ENCODE measurements around the gene STRIP2.
"Not testable (repeated sequence)": the region's sequence is repeated elsewhere in the genome, so short reads cannot be mapped to it uniquely, and the experiment has no call there.

The STRIP2 gene

GRCh38 chr7:129523924-129524323 is 89.7 kb downstream of the STRIP2 start:
- Histone ChIP-seq H3K9me3 (ENCODE audit: control insufficient read depth in 2 of 2, low read length in 2 of 2) (no peaks in the 10 kb centered on the region), H3K4me3 (ENCODE audit: low read length in 2 of 2) (no peak overlapping the region), H3K4me1 (ENCODE audit: control insufficient read depth in 2 of 2, insufficient read depth in 2 of 2, low read length in 2 of 2) (no peaks in the 10 kb centered on the region), H3K27me3 (ENCODE audit: control insufficient read depth in 2 of 2, insufficient read depth in 2 of 2, low read length in 2 of 2) (peaks cover 0 to 3% of the 10 kb centered on the region in 2 donors), H3K27ac (ENCODE audit: low read depth in 2 of 2, low read length in 2 of 2) (no peak overlapping the region), H3K9ac (ENCODE audit: low read depth in 1 of 2, low read length in 2 of 2) (no peak overlapping the region), H3K36me3 (ENCODE audit: control insufficient read depth in 2 of 2, insufficient read depth in 2 of 2, low read length in 2 of 2) (no peaks in the 10 kb centered on the region)

- not testable (repeated sequence) for H3K9ac ChIP-seq (ENCODE audit: low read depth in 1 of 2, low read length in 2 of 2); H3K36me3 ChIP-seq (ENCODE audit: control insufficient read depth in 2 of 2, insufficient read depth in 2 of 2, low read length in 2 of 2); H3K4me1 ChIP-seq (ENCODE audit: control insufficient read depth in 2 of 2, insufficient read depth in 2 of 2, low read length in 2 of 2); H3K27me3 ChIP-seq (ENCODE audit: control insufficient read depth in 2 of 2, insufficient read depth in 2 of 2, low read length in 2 of 2); H3K4me3 ChIP-seq (ENCODE audit: low read length in 2 of 2); H3K27ac ChIP-seq (ENCODE audit: low read depth in 2 of 2, low read length in 2 of 2); H3K9me3 ChIP-seq (ENCODE audit: control insufficient read depth in 2 of 2, low read length in 2 of 2)
Observed at GRCh38 chr7:129524405-129524804, 90.2 kb downstream of the STRIP2 start.

GRCh38 chr7:129525225-129525862 is 91.1 kb downstream of the STRIP2 start:
- H3K27me3 ChIP-seq (ENCODE audit: control insufficient read depth in 2 of 2, insufficient read depth in 2 of 2, low read length in 2 of 2): peaks cover 0 to 3% of the 10 kb centered on the region in 2 donors
- no peaks in the 10 kb centered on the region for H3K9me3 ChIP-seq (ENCODE audit: control insufficient read depth in 2 of 2, low read length in 2 of 2)
- H3K4me1 ChIP-seq (ENCODE audit: control insufficient read depth in 2 of 2, insufficient read depth in 2 of 2, low read length in 2 of 2): no peaks in the 10 kb centered on the region
- H3K4me3 ChIP-seq (ENCODE audit: low read length in 2 of 2): no peak overlapping the region
- H3K27ac ChIP-seq (ENCODE audit: low read depth in 2 of 2, low read length in 2 of 2): no peak overlapping the region
- H3K36me3 ChIP-seq (ENCODE audit: control insufficient read depth in 2 of 2, insufficient read depth in 2 of 2, low read length in 2 of 2): no peaks in the 10 kb centered on the region
- no peak overlapping the region for H3K9ac ChIP-seq (ENCODE audit: low read depth in 1 of 2, low read length in 2 of 2)

GRCh38 chr7:129529643-129530042 is 95.4 kb downstream of the STRIP2 start:
- no peaks in the 10 kb centered on the region for H3K27me3 ChIP-seq (ENCODE audit: control insufficient read depth in 2 of 2, insufficient read depth in 2 of 2, low read length in 2 of 2)
- no peaks in the 10 kb centered on the region for H3K4me1 ChIP-seq (ENCODE audit: control insufficient read depth in 2 of 2, insufficient read depth in 2 of 2, low read length in 2 of 2)
- H3K36me3 ChIP-seq (ENCODE audit: control insufficient read depth in 2 of 2, insufficient read depth in 2 of 2, low read length in 2 of 2): no peaks in the 10 kb centered on the region
- no peak overlapping the region for H3K9ac ChIP-seq (ENCODE audit: low read depth in 1 of 2, low read length in 2 of 2)
- no peak overlapping the region for H3K4me3 ChIP-seq (ENCODE audit: low read length in 2 of 2)
- no peak overlapping the region for H3K27ac ChIP-seq (ENCODE audit: low read depth in 2 of 2, low read length in 2 of 2)
- H3K9me3 ChIP-seq (ENCODE audit: control insufficient read depth in 2 of 2, low read length in 2 of 2): no peaks in the 10 kb centered on the region

GRCh38 chr7:129530795-129531391 is 96.7 kb downstream of the STRIP2 start:
- H3K9me3 ChIP-seq (ENCODE audit: control insufficient read depth in 2 of 2, low read length in 2 of 2): no peaks in the 10 kb centered on the region
- no peaks in the 10 kb centered on the region for H3K4me1 ChIP-seq (ENCODE audit: control insufficient read depth in 2 of 2, insufficient read depth in 2 of 2, low read length in 2 of 2)
- H3K4me3 ChIP-seq (ENCODE audit: low read length in 2 of 2): no peak overlapping the region
- H3K9ac ChIP-seq (ENCODE audit: low read depth in 1 of 2, low read length in 2 of 2): no peak overlapping the region
- H3K27me3 ChIP-seq (ENCODE audit: control insufficient read depth in 2 of 2, insufficient read depth in 2 of 2, low read length in 2 of 2): no peaks in the 10 kb centered on the region
- H3K36me3 ChIP-seq (ENCODE audit: control insufficient read depth in 2 of 2, insufficient read depth in 2 of 2, low read length in 2 of 2): no peaks in the 10 kb centered on the region
- H3K27ac ChIP-seq (ENCODE audit: low read depth in 2 of 2, low read length in 2 of 2): no peak overlapping the region

GRCh38 chr7:129531721-129532120 is 97.5 kb downstream of the STRIP2 start:
- H3K27ac ChIP-seq (ENCODE audit: low read depth in 2 of 2, low read length in 2 of 2): no peak overlapping the region
- no peak overlapping the region for H3K9ac ChIP-seq (ENCODE audit: low read depth in 1 of 2, low read length in 2 of 2)
- H3K27me3 ChIP-seq (ENCODE audit: control insufficient read depth in 2 of 2, insufficient read depth in 2 of 2, low read length in 2 of 2): no peaks in the 10 kb centered on the region
- no peak overlapping the region for H3K4me3 ChIP-seq (ENCODE audit: low read length in 2 of 2)
- H3K36me3 ChIP-seq (ENCODE audit: control insufficient read depth in 2 of 2, insufficient read depth in 2 of 2, low read length in 2 of 2): no peaks in the 10 kb centered on the region
- no peaks in the 10 kb centered on the region for H3K9me3 ChIP-seq (ENCODE audit: control insufficient read depth in 2 of 2, low read length in 2 of 2)
- no peaks in the 10 kb centered on the region for H3K4me1 ChIP-seq (ENCODE audit: control insufficient read depth in 2 of 2, insufficient read depth in 2 of 2, low read length in 2 of 2)

- Histone ChIP-seq H3K36me3 (ENCODE audit: control insufficient read depth in 2 of 2, insufficient read depth in 2 of 2, low read length in 2 of 2) (no peaks in the 10 kb centered on the region), H3K4me1 (ENCODE audit: control insufficient read depth in 2 of 2, insufficient read depth in 2 of 2, low read length in 2 of 2) (no peaks in the 10 kb centered on the region), H3K9ac (ENCODE audit: low read depth in 1 of 2, low read length in 2 of 2) (no peak overlapping the region), H3K27ac (ENCODE audit: low read depth in 2 of 2, low read length in 2 of 2) (no peak overlapping the region), H3K4me3 (ENCODE audit: low read length in 2 of 2) (no peak overlapping the region), H3K27me3 (ENCODE audit: control insufficient read depth in 2 of 2, insufficient read depth in 2 of 2, low read length in 2 of 2) (no peaks in the 10 kb centered on the region), H3K9me3 (ENCODE audit: control insufficient read depth in 2 of 2, low read length in 2 of 2) (no peaks in the 10 kb centered on the region)
Observed at GRCh38 chr7:129532375-129532774, 98.1 kb downstream of the STRIP2 start.

- H3K27me3 ChIP-seq (ENCODE audit: control insufficient read depth in 2 of 2, insufficient read depth in 2 of 2, low read length in 2 of 2); H3K9ac ChIP-seq (ENCODE audit: low read depth in 1 of 2, low read length in 2 of 2): not testable (repeated sequence)
Observed at GRCh38 chr7:129534558-129535274, 100.5 kb downstream of the STRIP2 start.

GRCh38 chr7:129535896-129536295 is 101.7 kb downstream of the STRIP2 start:
- Histone ChIP-seq H3K4me1 (ENCODE audit: control insufficient read depth in 2 of 2, insufficient read depth in 2 of 2, low read length in 2 of 2) (no peaks in the 10 kb centered on the region), H3K27ac (ENCODE audit: low read depth in 2 of 2, low read length in 2 of 2) (no peak overlapping the region), H3K27me3 (ENCODE audit: control insufficient read depth in 2 of 2, insufficient read depth in 2 of 2, low read length in 2 of 2) (no peaks in the 10 kb centered on the region), H3K9ac (ENCODE audit: low read depth in 1 of 2, low read length in 2 of 2) (no peak overlapping the region), H3K4me3 (ENCODE audit: low read length in 2 of 2) (no peak overlapping the region), H3K9me3 (ENCODE audit: control insufficient read depth in 2 of 2, low read length in 2 of 2) (no peaks in the 10 kb centered on the region), H3K36me3 (ENCODE audit: control insufficient read depth in 2 of 2, insufficient read depth in 2 of 2, low read length in 2 of 2) (no peaks in the 10 kb centered on the region)

More at GRCh38 chr7:129534558-129535274, 100.5 kb downstream of the STRIP2 start:
- not testable (repeated sequence) for H3K4me1 ChIP-seq (ENCODE audit: control insufficient read depth in 2 of 2, insufficient read depth in 2 of 2, low read length in 2 of 2); H3K27ac ChIP-seq (ENCODE audit: low read depth in 2 of 2, low read length in 2 of 2); H3K9me3 ChIP-seq (ENCODE audit: control insufficient read depth in 2 of 2, low read length in 2 of 2); H3K36me3 ChIP-seq (ENCODE audit: control insufficient read depth in 2 of 2, insufficient read depth in 2 of 2, low read length in 2 of 2); H3K4me3 ChIP-seq (ENCODE audit: low read length in 2 of 2)

- Histone ChIP-seq H3K4me1 (ENCODE audit: control insufficient read depth in 2 of 2, insufficient read depth in 2 of 2, low read length in 2 of 2) (no peaks in the 10 kb centered on the region), H3K36me3 (ENCODE audit: control insufficient read depth in 2 of 2, insufficient read depth in 2 of 2, low read length in 2 of 2) (no peaks in the 10 kb centered on the region), H3K4me3 (ENCODE audit: low read length in 2 of 2) (no peak overlapping the region), H3K9ac (ENCODE audit: low read depth in 1 of 2, low read length in 2 of 2) (no peak overlapping the region), H3K27me3 (ENCODE audit: control insufficient read depth in 2 of 2, insufficient read depth in 2 of 2, low read length in 2 of 2) (no peaks in the 10 kb centered on the region), H3K9me3 (ENCODE audit: control insufficient read depth in 2 of 2, low read length in 2 of 2) (no peaks in the 10 kb centered on the region), H3K27ac (ENCODE audit: low read depth in 2 of 2, low read length in 2 of 2) (no peak overlapping the region)
Observed at GRCh38 chr7:129536323-129536722, 102.1 kb downstream of the STRIP2 start.

Measured in mucosa of rectum (tissue), 2 donors.